ENCODE results near the gene KCNN3. TPM values are rescaled to one million over a fixed set of nuclear protein-coding genes. Genes with fewer than 3 reads are reported as not detected.

Gene KCNN3
- total RNA-seq, 1 experiment from 2014 or later, result 0.26 TPM

- ChIA-PET CTCF (no interaction called here), POLR2A (ENCODE audit: unreplicated experiment) (no interaction called here)
- DNase-seq, result no peak
- H3K4me1 ChIP-seq (ENCODE audit: insufficient read depth, low read length), result no peaks in the 10 kb centered on the region
- H3F3A ChIP-seq (ENCODE audit: low read length, unreplicated experiment), result no peaks in the 10 kb centered on the region
- intact Hi-C loops (cut with micrococcal nuclease), result no loop called here
- no peaks in the 10 kb centered on the region for H3K36me3 ChIP-seq (ENCODE audit: low read depth, low read length)
- no peak for TF ChIP-seq EZH2 (IDR thresholded peaks at IDR 0.05; ENCODE audit: low read length, unreplicated experiment)
- TF ChIP-seq CTCF (conservative IDR thresholded peaks at IDR 0.05; ENCODE audit: low read depth, low read length), result no peak
- no peak for TF ChIP-seq EZH2phosphoT487 (IDR thresholded peaks at IDR 0.05; ENCODE audit: borderline replicate concordance, low read length)
- H3K9ac ChIP-seq (ENCODE audit: low read length), result no peak overlapping the region
- H3K27me3 ChIP-seq (ENCODE audit: low read length), result peaks cover 65% of the 10 kb centered on the region
- no peak overlapping the region for H3K4me2 ChIP-seq (ENCODE audit: low read length)
- H3K9me2 ChIP-seq (replicated peaks; ENCODE audit: low read length), result no peaks in the 10 kb centered on the region
- no TSS peak for BruUV-seq (replicated peaks)
- H3K9me3 ChIP-seq (ENCODE audit: low read length), result no peaks in the 10 kb centered on the region
- no peak overlapping the region for H3K27ac ChIP-seq (ENCODE audit: low read length)
- no peaks in the 10 kb centered on the region for H4K20me1 ChIP-seq (ENCODE audit: low read length)
- H3K4me3 ChIP-seq (ENCODE audit: low read length), result no peak overlapping the region
- no peak overlapping the region for H2AFZ ChIP-seq (ENCODE audit: low read length)
- no peak for ATAC-seq
- no peaks in the 10 kb centered on the region for H3K79me2 ChIP-seq (ENCODE audit: low read length)
Measured at GRCh38 chr1:154808261-154808908, 61.7 kb downstream of the KCNN3 start.

GRCh38 chr1:154807048-154807591 is 63.0 kb downstream of the KCNN3 start:
- Histone ChIP-seq H3K27ac (ENCODE audit: low read length) (no peak overlapping the region), H3K9ac (ENCODE audit: low read length) (no peak overlapping the region), H3K4me1 (ENCODE audit: insufficient read depth, low read length) (no peaks in the 10 kb centered on the region), H4K20me1 (ENCODE audit: low read length) (no peaks in the 10 kb centered on the region), H3K27me3 (ENCODE audit: low read length) (peaks cover 67% of the 10 kb centered on the region), H3K9me2 (replicated peaks; ENCODE audit: low read length) (no peaks in the 10 kb centered on the region), H3K79me2 (ENCODE audit: low read length) (no peaks in the 10 kb centered on the region), H3K4me2 (ENCODE audit: low read length) (no peak overlapping the region), H3K4me3 (ENCODE audit: low read length) (no peak overlapping the region), H3K36me3 (ENCODE audit: low read depth, low read length) (no peaks in the 10 kb centered on the region), H2AFZ (ENCODE audit: low read length) (no peak overlapping the region), H3F3A (ENCODE audit: low read length, unreplicated experiment) (no peaks in the 10 kb centered on the region), H3K9me3 (ENCODE audit: low read length) (no peaks in the 10 kb centered on the region)
- ATAC-seq (no peak), DNase-seq (no peak)
- TF ChIP-seq EZH2 (IDR thresholded peaks at IDR 0.05; ENCODE audit: low read length, unreplicated experiment), result no peak
- TF ChIP-seq EZH2phosphoT487 (IDR thresholded peaks at IDR 0.05; ENCODE audit: borderline replicate concordance, low read length), result no peak
- no peak for TF ChIP-seq CTCF (conservative IDR thresholded peaks at IDR 0.05; ENCODE audit: low read depth, low read length)
- intact Hi-C loops (cut with micrococcal nuclease), result no loop called here
- ChIA-PET POLR2A (ENCODE audit: unreplicated experiment) (no interaction called here), CTCF (no interaction called here)
- BruUV-seq (replicated peaks), result no TSS peak

- ChIA-PET CTCF (no interaction called here), POLR2A (ENCODE audit: unreplicated experiment) (no interaction called here)
- no peaks in the 10 kb centered on the region for H3K36me3 ChIP-seq (ENCODE audit: low read depth, low read length)
- H3K9ac ChIP-seq (ENCODE audit: low read length), result no peak overlapping the region
- H3K4me3 ChIP-seq (ENCODE audit: low read length), result no peak overlapping the region
- no TSS peak for BruUV-seq (replicated peaks)
- peaks cover 75% of the 10 kb centered on the region for H3K27me3 ChIP-seq (ENCODE audit: low read length)
- no peak for ATAC-seq
- no peaks in the 10 kb centered on the region for H3K9me3 ChIP-seq (ENCODE audit: low read length)
- H3K27ac ChIP-seq (ENCODE audit: low read length), result no peak overlapping the region
- no peak for TF ChIP-seq EZH2 (IDR thresholded peaks at IDR 0.05; ENCODE audit: low read length, unreplicated experiment)
- TF ChIP-seq EZH2phosphoT487 (IDR thresholded peaks at IDR 0.05; ENCODE audit: borderline replicate concordance, low read length), result no peak
- TF ChIP-seq CTCF (conservative IDR thresholded peaks at IDR 0.05; ENCODE audit: low read depth, low read length), result no peak
- DNase-seq, result no peak
- H3K9me2 ChIP-seq (replicated peaks; ENCODE audit: low read length), result no peaks in the 10 kb centered on the region
- no peaks in the 10 kb centered on the region for H3K79me2 ChIP-seq (ENCODE audit: low read length)
- no peak overlapping the region for H2AFZ ChIP-seq (ENCODE audit: low read length)
- intact Hi-C loops (cut with micrococcal nuclease), result no loop called here
- no peaks in the 10 kb centered on the region for H3K4me1 ChIP-seq (ENCODE audit: insufficient read depth, low read length)
- no peak overlapping the region for H3K4me2 ChIP-seq (ENCODE audit: low read length)
- no peaks in the 10 kb centered on the region for H4K20me1 ChIP-seq (ENCODE audit: low read length)
- no peaks in the 10 kb centered on the region for H3F3A ChIP-seq (ENCODE audit: low read length, unreplicated experiment)
Measured at GRCh38 chr1:154806333-154806732, 63.7 kb downstream of the KCNN3 start.
